ENCODE measurements around the gene ITGB1BP1.

DNA sequence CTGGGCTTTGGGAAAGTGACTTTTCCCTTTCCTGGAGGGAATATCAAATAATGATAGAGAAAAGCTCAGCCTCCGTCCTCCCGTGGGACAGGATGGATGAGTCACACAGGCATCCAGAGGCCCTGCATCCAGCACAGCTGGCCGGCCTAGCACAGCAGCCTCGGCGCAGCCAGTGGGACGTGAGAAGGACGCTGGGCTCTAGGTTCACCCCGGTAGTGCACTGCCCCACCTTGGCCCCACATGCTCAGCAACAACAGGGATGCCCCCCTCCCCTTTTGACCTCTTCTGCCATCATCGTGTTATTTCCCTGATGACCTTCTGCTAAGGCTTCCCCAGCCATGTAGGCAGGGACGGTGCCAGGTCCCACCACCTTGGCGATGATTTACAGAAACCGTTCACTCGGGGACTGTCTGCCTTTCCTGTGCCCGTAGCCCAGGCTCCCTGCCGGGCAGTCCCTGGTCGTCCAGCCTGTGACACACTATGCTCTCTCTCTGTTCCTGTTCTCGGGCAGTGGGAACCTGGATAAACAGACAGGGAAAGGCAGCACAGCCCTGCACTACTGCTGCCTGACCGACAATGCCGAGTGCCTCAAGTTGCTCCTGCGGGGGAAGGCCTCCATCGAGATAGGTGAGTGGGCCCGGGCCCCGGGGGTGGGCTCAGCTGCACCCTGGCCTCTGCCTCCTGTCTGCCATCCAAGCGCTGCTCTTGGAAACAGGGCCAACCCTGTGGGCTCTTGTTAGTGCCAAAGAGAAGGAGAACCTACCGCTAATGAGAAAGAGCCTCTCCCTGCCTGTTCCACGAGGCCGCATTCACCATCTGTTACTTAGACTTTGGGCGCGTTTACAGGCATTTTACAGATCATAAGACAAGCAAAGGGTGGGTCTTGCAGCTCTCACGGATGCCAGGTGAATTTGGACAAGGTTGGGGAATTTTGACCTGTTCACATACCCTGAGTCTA lies 44.6 kb downstream of the ITGB1BP1 start:
- TF ChIP-seq GATA2 (IDR thresholded peaks at IDR 0.05; ENCODE audit: low read depth, low read length) = no peak
- TF ChIP-seq GATA3 (IDR thresholded peaks at IDR 0.05; ENCODE audit: low read depth, low read length) = no peak

Measured in SH-SY5Y (cell line).